ENCODE measurements around the gene ARMH3. TPM values are rescaled to one million over a fixed set of nuclear protein-coding genes. Genes with fewer than 3 reads are reported as not detected.

ARMH3 gene, protein sequence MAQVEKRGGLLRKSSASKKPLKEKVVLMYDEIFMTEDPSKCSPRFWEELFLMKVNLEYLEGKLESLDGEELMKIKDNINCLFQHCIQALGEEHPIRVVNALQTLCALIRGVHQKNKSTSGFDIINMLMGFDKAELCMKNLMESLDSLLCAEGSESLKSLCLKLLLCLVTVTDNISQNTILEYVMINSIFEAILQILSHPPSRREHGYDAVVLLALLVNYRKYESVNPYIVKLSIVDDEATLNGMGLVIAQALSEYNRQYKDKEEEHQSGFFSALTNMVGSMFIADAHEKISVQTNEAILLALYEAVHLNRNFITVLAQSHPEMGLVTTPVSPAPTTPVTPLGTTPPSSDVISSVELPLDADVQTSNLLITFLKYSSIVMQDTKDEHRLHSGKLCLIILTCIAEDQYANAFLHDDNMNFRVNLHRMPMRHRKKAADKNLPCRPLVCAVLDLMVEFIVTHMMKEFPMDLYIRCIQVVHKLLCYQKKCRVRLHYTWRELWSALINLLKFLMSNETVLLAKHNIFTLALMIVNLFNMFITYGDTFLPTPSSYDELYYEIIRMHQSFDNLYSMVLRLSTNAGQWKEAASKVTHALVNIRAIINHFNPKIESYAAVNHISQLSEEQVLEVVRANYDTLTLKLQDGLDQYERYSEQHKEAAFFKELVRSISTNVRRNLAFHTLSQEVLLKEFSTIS
- total RNA-seq: 10 to 100 TPM; 19.4 to 37.4 (median 25.8) TPM
- polyA plus RNA-seq: 10 to 100 TPM; 11.6 to 13.5 (median 13.5) TPM
- long read RNA-seq, donor 1, full-length matches to known transcripts: 1 of 1 reads
- long read RNA-seq, donor 1, partial matches to known transcripts: 0 of 1 reads
- long read RNA-seq, donor 1, other reads (novel, unspliced or antisense): 0 of 1 reads
- long read RNA-seq, donor 2: 0 reads

DNA sequence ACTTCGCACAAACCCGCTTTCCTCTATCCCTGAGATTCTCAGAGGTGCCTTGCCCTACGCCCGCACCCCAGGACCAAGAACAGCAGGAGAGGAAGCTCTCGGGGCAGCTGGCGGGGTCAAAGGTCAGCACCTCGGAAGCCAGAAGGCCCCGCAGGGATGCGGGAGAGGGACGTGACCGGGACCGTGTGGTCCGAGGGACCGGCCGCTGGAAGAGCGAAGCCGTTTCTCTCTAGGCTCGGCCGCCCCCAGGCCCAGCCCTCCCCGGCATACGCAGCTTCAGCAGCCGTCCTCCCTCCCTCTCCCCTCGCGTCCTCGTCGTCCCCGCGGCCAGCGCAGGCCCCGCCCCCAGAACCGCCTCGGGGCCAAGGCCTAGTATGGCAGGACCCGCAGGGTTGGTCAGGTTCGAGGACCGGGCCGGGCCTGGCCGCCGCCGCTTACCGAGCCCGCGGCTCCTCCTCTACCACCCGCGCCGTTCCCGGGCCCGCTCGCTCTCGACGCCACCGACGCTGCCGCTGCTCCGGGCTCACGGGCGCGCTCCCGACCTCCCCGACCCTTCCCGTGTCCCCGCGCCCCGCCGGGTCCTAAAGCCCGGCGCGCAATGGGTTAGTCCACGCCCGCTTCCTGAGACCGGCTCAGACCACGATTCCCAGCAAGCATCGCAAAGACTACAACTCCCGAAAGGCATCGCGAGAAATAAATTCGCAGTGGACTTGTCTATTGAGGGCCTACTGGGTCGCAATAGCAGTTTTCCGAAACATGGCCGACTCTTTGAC is at the start of gene ARMH3:
Gene ARMH3, minus strand, starts transcription at position 527 of the 773 bp plus-strand sequence. CDS start 16,059 bp downstream, outside the sequence.
- TF ChIP-seq POLR2A (IDR thresholded peaks at IDR 0.05): peak in 1 of 3 donors; percentile 35
- TF ChIP-seq POLR2AphosphoS5 (IDR thresholded peaks at IDR 0.05): peak; percentile 90 to 92 (median 91)
- TF ChIP-seq, protein P1, sequence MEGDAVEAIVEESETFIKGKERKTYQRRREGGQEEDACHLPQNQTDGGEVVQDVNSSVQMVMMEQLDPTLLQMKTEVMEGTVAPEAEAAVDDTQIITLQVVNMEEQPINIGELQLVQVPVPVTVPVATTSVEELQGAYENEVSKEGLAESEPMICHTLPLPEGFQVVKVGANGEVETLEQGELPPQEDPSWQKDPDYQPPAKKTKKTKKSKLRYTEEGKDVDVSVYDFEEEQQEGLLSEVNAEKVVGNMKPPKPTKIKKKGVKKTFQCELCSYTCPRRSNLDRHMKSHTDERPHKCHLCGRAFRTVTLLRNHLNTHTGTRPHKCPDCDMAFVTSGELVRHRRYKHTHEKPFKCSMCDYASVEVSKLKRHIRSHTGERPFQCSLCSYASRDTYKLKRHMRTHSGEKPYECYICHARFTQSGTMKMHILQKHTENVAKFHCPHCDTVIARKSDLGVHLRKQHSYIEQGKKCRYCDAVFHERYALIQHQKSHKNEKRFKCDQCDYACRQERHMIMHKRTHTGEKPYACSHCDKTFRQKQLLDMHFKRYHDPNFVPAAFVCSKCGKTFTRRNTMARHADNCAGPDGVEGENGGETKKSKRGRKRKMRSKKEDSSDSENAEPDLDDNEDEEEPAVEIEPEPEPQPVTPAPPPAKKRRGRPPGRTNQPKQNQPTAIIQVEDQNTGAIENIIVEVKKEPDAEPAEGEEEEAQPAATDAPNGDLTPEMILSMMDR (IDR thresholded peaks at IDR 0.05 in 8 of 11, conservative IDR thresholded peaks at IDR 0.05 in 3 of 11): peak in 4 of 11 experiments; percentile 26 to 37 (median 30)
- DNase-seq: peak; percentile 98
- Histone ChIP-seq H3K4me1 (peaks cover 22 to 54% (median 50%) of the 10 kb centered on the region in 6 donors), H3K36me3 (no peaks in the 10 kb centered on the region), H3K27me3 (replicated peaks in 1 of 7) (no peaks in the 10 kb centered on the region), H3K27ac (peak within 1 kb of the TSS; percentile 86 to 98 (median 96)), H3K9me3 (no peaks in the 10 kb centered on the region), H3K4me3 (peak within 1 kb of the TSS; percentile 81 to 91 (median 87))
- intact Hi-C loops (cut with DNase I; ENCODE audit: low total_unique reads): no loop called here
- WGBS, 5 donors: 0 to 1% (median 1%) methylated on average over 33 to 79 of the region's 79 CpGs

DNA sequence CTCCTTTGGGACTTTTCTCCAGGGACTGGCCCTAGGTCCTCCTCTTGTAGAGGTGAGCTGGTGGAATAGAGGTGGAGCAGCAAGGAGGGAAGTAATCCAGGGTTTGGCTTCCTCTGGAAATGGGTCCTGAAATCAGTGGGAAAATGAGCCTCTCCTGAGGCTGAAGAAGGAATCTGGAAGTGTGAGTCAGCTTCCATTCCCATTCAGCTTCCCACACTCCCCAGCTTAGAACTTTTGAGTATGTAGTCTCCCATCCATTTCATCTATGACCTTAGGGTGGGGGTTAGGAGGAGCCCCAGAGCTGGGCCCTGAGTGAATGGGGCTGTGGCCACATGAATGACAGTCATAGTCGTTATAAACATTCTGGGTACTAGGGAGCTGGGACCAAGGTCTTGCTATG is 46.4 kb upstream of the ARMH3 start:
- H3K27me3 ChIP-seq (replicated peaks in 1 of 7): no peaks in the 10 kb centered on the region
- no peaks in the 10 kb centered on the region for H3K9me3 ChIP-seq
- intact Hi-C loops (cut with DNase I; ENCODE audit: low total_unique reads): no loop called here
- DNase-seq: no peak
- H3K4me3 ChIP-seq: no peak overlapping the region
- TF ChIP-seq POLR2A (IDR thresholded peaks at IDR 0.05) (no peak), POLR2AphosphoS5 (IDR thresholded peaks at IDR 0.05) (no peak)
- TF ChIP-seq, protein P1 (IDR thresholded peaks at IDR 0.05 in 8 of 11, conservative IDR thresholded peaks at IDR 0.05 in 3 of 11): no peak
- WGBS, 5 donors: 60 to 86% (median 75%) methylated on average over 1 of the region's 1 CpG
- peaks cover 0 to 12% (median 4%) of the 10 kb centered on the region in 6 donors for H3K4me1 ChIP-seq
- peaks cover 0 to 78% (median 10%) of the 10 kb centered on the region in 6 donors for H3K36me3 ChIP-seq
- no peak overlapping the region for H3K27ac ChIP-seq

GRCh38 chr10:102101152-102101551 is 45.2 kb upstream of the ARMH3 start:
- Histone ChIP-seq H3K27me3 (replicated peaks in 1 of 7) (no peaks in the 10 kb centered on the region), H3K27ac (no peak overlapping the region), H3K9me3 (no peaks in the 10 kb centered on the region), H3K4me1 (peaks cover 0 to 12% (median 4%) of the 10 kb centered on the region in 6 donors), H3K4me3 (no peak overlapping the region), H3K36me3 (peaks cover 0 to 67% (median 0%) of the 10 kb centered on the region in 6 donors)
- DNase-seq: no peak
- TF ChIP-seq, protein P1 (IDR thresholded peaks at IDR 0.05 in 8 of 11, conservative IDR thresholded peaks at IDR 0.05 in 3 of 11): no peak
- TF ChIP-seq POLR2A (IDR thresholded peaks at IDR 0.05) (no peak), POLR2AphosphoS5 (IDR thresholded peaks at IDR 0.05) (no peak)
- 80 to 89% (median 86%) methylated on average over 5 of the region's 5 CpGs for WGBS, 5 donors
- intact Hi-C loops (cut with DNase I; ENCODE audit: low total_unique reads): no loop called here
